GM12865 (cell line): ENCODE measurements around the gene SLC17A2.

ENCODE experiments used
- DNase-seq: peaks from one replicate; pipeline ENCODE4 v3.0.0; 2010; ENCODE audit warnings: low read depth
- H3K4me3 ChIP-seq: 2 replicates; pipeline ENCODE4 v1.5.1; 2011; ENCODE audit warnings: mild to moderate bottlenecking, low read depth, low read length, control low read depth
- TF ChIP-seq, protein P1 (sequence below): IDR thresholded peaks from 2 replicates; pipeline ENCODE4 v1.5.1; 2011; ENCODE audit warnings: low read length, control low read depth, low read depth, inconsistent platforms; ENCODE audit not compliant: insufficient read depth; ENCODE audit errors: missing control alignments

The SLC17A2 gene

DNA sequence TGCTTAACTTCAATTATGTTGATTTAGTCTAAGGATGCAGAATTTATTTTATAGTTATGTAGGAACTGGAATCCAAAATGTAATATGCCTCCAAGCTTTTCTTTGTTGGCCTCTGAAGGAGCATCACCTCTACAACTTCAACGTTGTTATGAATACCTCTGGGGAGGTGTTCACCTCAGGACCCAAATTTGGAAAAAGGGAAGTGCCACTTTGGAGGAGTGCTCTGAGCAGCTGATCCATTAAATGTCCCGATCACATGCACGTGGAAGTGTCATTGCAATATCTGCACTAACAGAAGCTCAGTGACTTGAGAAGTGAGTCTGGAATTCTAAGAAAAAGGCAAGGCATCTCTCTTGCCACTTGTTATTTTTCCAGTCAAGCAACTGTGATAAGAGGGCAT lies 34.2 kb downstream of the SLC17A2 start:
- DNase-seq = no peak
- no peak overlapping the region for H3K4me3 ChIP-seq
- TF ChIP-seq, protein P1, sequence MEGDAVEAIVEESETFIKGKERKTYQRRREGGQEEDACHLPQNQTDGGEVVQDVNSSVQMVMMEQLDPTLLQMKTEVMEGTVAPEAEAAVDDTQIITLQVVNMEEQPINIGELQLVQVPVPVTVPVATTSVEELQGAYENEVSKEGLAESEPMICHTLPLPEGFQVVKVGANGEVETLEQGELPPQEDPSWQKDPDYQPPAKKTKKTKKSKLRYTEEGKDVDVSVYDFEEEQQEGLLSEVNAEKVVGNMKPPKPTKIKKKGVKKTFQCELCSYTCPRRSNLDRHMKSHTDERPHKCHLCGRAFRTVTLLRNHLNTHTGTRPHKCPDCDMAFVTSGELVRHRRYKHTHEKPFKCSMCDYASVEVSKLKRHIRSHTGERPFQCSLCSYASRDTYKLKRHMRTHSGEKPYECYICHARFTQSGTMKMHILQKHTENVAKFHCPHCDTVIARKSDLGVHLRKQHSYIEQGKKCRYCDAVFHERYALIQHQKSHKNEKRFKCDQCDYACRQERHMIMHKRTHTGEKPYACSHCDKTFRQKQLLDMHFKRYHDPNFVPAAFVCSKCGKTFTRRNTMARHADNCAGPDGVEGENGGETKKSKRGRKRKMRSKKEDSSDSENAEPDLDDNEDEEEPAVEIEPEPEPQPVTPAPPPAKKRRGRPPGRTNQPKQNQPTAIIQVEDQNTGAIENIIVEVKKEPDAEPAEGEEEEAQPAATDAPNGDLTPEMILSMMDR = no peak

DNA sequence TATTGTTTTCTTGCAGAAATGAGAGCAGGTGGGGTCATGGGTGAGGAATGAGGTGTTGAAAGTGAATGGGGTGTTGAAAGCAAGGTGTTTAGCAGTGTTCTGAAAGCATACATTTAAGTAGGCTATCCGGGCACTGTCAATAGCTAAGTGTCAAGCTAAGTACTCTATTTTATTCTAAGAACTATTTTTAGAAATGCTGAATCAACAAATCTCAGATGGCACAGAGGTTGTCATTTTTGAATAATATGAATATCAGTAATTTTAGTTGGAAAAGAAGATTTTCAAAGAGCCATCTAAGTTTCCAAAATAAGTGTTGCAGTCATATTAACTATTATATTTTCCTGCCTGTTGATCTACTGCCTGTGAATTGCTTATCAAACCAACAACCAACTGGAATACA lies 34.7 kb downstream of the SLC17A2 start:
- no peak for DNase-seq
- TF ChIP-seq, protein P1 = no peak
- no peak overlapping the region for H3K4me3 ChIP-seq

DNA sequence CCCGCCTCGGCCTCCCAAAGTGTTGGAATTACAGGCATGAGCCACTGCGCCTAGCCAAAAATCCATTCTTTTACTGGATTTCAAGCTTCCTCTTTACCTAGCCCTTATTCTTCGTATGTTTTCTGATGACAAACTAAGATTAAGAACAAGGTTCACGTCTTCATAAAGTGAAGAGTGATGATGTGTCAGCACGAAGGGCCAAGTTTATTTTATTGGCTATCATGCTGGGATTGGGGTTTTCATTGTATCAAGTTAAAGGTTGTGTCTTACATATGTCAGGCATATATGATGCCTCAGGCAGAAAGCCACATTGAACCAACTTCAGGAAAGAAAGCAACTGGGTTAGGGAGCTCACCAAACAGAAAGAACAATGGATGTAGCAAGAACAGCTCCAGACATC lies 36.7 kb downstream of the SLC17A2 start:
- no peak overlapping the region for H3K4me3 ChIP-seq
- TF ChIP-seq, protein P1 = no peak
- DNase-seq = no peak

DNA sequence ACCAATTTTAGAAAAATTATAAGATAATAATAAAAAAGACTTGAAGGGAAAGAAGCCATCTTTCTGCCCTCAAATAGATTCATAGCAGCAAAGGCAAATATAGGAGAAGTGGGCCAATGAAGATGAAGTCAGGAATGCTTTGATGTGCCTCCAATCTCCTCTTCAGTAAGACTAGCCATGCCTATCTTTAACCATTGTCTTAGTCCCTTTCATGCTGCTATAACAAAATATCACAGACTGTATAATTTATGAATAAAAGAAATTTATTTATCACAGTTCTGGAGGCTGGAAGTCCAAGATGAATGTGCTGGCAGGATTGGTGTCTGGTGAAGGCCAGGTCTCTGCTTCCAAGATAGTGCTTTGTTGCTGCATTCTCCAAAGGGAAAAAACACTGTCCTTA lies 37.6 kb downstream of the SLC17A2 start:
- no peak overlapping the region for H3K4me3 ChIP-seq
- DNase-seq = no peak
- TF ChIP-seq, protein P1 = no peak

DNA sequence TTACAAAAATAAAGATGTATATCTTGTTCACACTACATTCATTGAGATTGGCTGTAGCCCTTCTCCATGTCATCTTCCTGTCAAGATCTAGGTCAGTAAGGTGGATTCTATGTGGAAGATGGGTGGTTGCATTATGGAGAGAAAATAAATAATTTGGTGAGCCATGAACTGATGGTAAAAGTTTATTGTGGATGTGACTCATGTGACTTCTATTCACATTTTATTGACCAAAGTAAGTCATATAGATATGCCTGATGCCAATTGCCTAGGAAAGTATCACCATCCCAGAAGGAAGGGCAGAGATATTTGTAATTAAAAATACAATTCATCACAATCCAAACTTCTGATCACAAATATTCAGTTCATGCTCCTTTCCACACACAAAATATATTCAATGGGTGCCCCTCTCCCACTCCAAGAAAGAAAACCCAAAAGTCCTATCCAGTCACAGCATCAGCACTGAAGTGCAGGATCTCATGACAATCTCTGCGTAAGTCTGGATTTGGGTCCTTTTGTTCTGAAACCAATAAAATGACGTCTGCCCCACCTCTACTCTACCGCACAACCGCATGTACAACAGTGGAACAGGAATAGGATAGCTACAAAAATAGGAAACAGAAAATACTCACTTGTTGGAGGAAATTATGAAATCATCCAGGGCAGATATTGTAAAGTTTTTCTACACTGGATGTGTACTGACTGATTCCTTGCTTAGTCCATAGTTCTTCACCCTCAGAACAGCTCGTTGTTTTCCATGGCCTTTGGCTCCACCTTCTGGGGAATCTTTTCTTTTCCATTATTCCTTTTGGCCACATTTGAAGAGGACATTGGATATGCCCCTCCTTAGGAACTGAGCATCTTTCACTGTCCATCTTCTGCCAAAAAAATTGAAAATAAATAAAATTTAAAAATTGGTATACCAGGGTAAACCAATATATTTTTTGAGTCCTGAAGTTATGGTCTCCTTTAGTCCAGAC lies 40.3 kb downstream of the SLC17A2 start:
- peak; percentile 14 for DNase-seq
- TF ChIP-seq, protein P1 = peak; percentile 28
- H3K4me3 ChIP-seq = no peak overlapping the region

DNA sequence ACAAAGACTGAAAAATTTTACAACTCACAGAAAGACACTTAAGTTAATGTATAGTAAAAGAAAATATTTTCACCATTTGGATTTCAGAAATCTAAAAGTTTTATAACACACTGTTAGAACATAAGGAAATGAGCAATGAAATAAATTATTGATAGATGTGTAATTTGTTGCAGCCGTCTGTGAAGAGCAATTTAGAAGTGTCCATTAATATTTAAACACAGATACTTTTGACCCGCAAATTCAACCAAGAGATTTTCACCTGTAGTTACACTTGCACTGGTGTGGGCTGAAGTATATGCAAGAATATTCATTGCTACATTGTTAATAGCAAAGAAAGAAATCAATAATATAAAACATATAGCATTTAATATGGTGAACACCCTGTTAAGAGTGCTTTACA lies 41.9 kb downstream of the SLC17A2 start:
- TF ChIP-seq, protein P1 = no peak
- DNase-seq = no peak

DNA sequence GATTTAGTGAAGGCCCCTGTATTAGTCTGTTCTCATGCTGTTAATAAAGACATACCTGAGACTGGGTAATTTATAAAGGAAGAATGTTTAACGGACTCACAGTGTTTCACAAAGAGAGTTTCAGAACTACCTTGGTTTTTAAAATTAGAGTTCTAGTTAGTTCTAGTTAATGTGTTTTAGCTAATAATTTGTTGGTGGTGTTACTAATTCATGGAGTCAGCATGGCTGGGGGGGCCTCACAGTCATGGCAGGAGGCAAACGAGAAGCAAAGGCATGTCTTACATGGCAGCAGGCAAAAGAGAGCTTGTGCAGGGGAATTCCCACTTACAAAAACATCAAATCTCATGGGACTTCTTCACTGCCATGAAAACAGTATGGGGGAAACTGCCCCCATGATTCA lies 44.4 kb downstream of the SLC17A2 start:
- DNase-seq = no peak
- TF ChIP-seq, protein P1 = no peak
- H3K4me3 ChIP-seq = no peak overlapping the region

More for the DNA sequence above, 41.9 kb downstream of the SLC17A2 start:
- H3K4me3 ChIP-seq = no peak overlapping the region
